ENCODE results near the gene SOX18. TPM values are rescaled to one million over a fixed set of nuclear protein-coding genes. Genes with fewer than 3 reads are reported as not detected.
A peak's percentile ranks its signal among the peaks of the same experiment; 100 is the strongest.
"Not testable (repeated sequence)": the region's sequence is repeated elsewhere in the genome, so short reads cannot be mapped to it uniquely, and the experiment has no call there.

SOX18 gene
- total and polyA plus RNA-seq, 10 donors: 7.3 to 63.1 (median 23.9) TPM

DNA sequence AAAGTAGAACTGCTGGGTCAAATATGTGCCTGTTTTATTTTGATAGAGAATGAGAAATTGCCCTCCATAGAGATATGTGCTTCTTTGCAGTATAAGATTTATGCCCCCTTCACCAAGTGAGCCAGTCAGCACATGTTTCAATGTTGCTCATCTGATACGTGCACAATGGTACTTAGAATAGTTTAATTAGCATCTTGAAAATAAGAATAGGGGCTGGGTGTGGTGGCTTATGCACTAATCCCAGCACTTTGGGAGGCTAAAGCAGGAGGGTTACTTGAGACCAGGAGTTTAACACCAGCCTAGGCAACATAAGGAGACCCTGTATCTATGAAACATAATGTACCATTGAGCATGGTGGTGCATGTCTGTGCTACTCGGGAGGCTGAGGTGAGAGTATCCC, 33.8 kb downstream of the SOX18 start:
- no peak overlapping the region for H3K4me3 ChIP-seq
- H3K4me1 ChIP-seq: peaks cover 0 to 18% (median 7%) of the 10 kb centered on the region in 6 donors
- H3K36me3 ChIP-seq: peaks cover 0 to 91% (median 80%) of the 10 kb centered on the region in 6 donors
- intact Hi-C loops (cut with DNase I; ENCODE audit: low total_unique reads): no loop called here
- WGBS, 5 donors: 80 to 94% (median 92%) methylated on average over 2 of the region's 2 CpGs
- H3K9me3 ChIP-seq: peaks cover 0 to 9% (median 3%) of the 10 kb centered on the region in 8 donors
- H3K27ac ChIP-seq: no peak overlapping the region
- DNase-seq: no peak
- H3K27me3 ChIP-seq (replicated peaks in 1 of 7): no peaks in the 10 kb centered on the region
- TF ChIP-seq, protein P1, sequence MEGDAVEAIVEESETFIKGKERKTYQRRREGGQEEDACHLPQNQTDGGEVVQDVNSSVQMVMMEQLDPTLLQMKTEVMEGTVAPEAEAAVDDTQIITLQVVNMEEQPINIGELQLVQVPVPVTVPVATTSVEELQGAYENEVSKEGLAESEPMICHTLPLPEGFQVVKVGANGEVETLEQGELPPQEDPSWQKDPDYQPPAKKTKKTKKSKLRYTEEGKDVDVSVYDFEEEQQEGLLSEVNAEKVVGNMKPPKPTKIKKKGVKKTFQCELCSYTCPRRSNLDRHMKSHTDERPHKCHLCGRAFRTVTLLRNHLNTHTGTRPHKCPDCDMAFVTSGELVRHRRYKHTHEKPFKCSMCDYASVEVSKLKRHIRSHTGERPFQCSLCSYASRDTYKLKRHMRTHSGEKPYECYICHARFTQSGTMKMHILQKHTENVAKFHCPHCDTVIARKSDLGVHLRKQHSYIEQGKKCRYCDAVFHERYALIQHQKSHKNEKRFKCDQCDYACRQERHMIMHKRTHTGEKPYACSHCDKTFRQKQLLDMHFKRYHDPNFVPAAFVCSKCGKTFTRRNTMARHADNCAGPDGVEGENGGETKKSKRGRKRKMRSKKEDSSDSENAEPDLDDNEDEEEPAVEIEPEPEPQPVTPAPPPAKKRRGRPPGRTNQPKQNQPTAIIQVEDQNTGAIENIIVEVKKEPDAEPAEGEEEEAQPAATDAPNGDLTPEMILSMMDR (IDR thresholded peaks at IDR 0.05 in 8 of 11, conservative IDR thresholded peaks at IDR 0.05 in 3 of 11): no peak
- TF ChIP-seq POLR2A (IDR thresholded peaks at IDR 0.05) (no peak), POLR2AphosphoS5 (IDR thresholded peaks at IDR 0.05) (no peak)

DNA sequence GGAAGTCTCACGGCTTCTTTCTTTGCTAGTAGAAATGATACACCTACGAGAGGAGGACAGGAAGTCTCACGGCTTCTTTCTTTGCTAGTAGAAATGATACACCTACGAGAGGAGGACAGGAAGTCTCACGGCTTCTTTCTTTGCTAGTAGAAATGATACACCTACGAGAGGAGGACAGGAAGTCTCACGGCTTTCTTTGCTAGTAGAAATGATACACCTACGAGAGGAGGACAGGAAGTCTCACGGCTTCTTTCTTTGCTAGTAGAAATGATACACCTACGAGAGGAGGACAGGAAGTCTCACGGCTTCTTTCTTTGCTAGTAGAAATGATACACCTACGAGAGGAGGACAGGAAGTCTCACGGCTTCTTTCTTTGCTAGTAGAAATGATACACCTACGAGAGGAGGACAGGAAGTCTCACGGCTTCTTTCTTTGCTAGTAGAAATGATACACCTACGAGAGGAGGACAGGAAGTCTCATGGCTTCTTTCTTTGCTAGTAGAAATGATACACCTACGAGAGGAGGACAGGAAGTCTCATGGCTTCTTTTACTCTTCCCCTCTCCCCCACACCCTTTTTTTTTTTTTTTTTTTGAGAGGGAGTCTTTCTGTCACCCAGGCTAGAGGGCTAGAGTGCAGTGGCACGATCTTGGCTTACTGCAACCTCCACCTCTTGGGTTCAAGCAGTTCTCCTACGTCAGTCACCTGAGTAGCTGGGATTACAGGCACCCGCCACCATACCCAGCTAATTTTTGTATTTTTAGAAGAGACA, 36.9 kb downstream of the SOX18 start:
- intact Hi-C loops (cut with DNase I; ENCODE audit: low total_unique reads): not testable (repeated sequence)
- peak overlapping the region; percentile 52 to 82 (median 72) for H3K27ac ChIP-seq

DNA sequence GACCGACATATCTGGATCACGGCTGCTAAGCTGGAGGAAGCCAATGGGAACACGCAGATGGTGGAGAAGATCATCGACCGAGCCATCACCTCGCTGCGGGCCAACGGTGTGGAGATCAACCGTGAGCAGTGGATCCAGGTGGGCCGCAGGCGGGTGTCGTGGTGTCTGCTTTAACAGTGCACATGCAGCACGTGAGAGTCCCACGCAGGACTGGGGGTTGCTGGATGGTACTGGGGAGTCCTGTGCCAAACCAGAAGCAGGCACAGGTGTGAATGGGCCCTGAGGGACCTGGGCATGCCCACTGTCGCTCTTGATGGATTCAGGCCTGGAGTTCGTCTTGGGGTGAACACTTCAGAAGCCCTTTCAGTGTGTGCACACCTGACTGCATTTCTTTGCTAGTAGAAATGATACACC, 38.1 kb downstream of the SOX18 start:
- no peak for DNase-seq
- intact Hi-C loops (cut with DNase I; ENCODE audit: low total_unique reads): no loop called here
- Histone ChIP-seq H3K4me1 (peaks cover 0 to 27% (median 11%) of the 10 kb centered on the region in 6 donors), H3K9me3 (peaks cover 0 to 28% (median 10%) of the 10 kb centered on the region in 8 donors), H3K4me3 (peak overlapping the region in 1 of 8 donors; percentile 14), H3K36me3 (peaks cover 8 to 91% (median 78%) of the 10 kb centered on the region in 6 donors), H3K27me3 (replicated peaks in 1 of 7) (no peaks in the 10 kb centered on the region), H3K27ac (peak overlapping the region in 5 of 8 donors; percentile 15 to 69 (median 67))
- no peak for TF ChIP-seq POLR2A (IDR thresholded peaks at IDR 0.05)
- peak in 2 of 3 donors; percentile 31 to 44 for TF ChIP-seq POLR2AphosphoS5 (IDR thresholded peaks at IDR 0.05)
- TF ChIP-seq, protein P1 (IDR thresholded peaks at IDR 0.05 in 8 of 11, conservative IDR thresholded peaks at IDR 0.05 in 3 of 11): no peak
- 95 to 98% (median 95%) methylated on average over 14 to 16 of the region's 16 CpGs for WGBS, 5 donors

More for the DNA sequence above, 36.9 kb downstream of the SOX18 start:
- H3K27me3 ChIP-seq (replicated peaks in 1 of 7); DNase-seq; H3K4me3 ChIP-seq: not testable (repeated sequence)
- peaks cover 0 to 25% (median 11%) of the 10 kb centered on the region in 6 donors for H3K4me1 ChIP-seq
- WGBS, 5 donors: 67 to 82% (median 77%) methylated on average over 9 to 15 of the region's 20 CpGs
- peaks cover 8 to 91% (median 81%) of the 10 kb centered on the region in 6 donors for H3K36me3 ChIP-seq
- H3K9me3 ChIP-seq: peaks cover 0 to 28% (median 10%) of the 10 kb centered on the region in 8 donors

DNA sequence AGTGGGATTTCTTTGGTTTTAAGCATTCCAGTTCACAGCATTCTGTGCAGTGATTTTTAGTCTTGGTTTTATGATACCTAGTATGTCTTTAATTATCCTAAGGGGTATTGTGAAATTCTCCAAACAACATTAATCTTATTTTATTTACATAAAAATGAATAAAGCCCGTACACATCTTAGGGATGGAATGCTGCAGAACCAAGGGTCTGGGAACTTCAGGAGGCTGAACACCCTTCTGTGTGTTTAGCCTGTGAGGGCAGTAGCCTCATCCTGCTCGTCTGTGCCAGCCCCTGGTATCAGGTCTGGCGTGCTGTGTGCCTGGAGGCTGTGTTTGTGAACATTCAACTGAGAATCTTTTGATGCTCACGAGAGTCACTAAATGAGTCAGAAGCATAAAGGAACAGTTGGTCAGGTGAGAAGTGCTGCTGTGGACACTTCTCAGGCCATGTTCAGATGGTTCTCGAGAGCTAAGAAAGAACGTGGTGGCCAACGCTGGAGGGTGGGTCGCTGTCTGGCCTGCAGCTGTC, 38.7 kb downstream of the SOX18 start:
- intact Hi-C loops (cut with DNase I; ENCODE audit: low total_unique reads): no loop called here
- Histone ChIP-seq H3K4me1 (peaks cover 0 to 27% (median 11%) of the 10 kb centered on the region in 6 donors), H3K9me3 (peaks cover 0 to 28% (median 10%) of the 10 kb centered on the region in 8 donors), H3K36me3 (peaks cover 8 to 91% (median 78%) of the 10 kb centered on the region in 6 donors), H3K27me3 (replicated peaks in 1 of 7) (no peaks in the 10 kb centered on the region), H3K4me3 (no peak overlapping the region), H3K27ac (peak overlapping the region in 3 of 8 donors; percentile 15 to 69 (median 68))
- WGBS, 5 donors: 87 to 91% (median 90%) methylated on average over 8 of the region's 8 CpGs
- DNase-seq: no peak
- TF ChIP-seq, protein P1 (IDR thresholded peaks at IDR 0.05 in 8 of 11, conservative IDR thresholded peaks at IDR 0.05 in 3 of 11): no peak
- TF ChIP-seq POLR2AphosphoS5 (IDR thresholded peaks at IDR 0.05) (no peak), POLR2A (IDR thresholded peaks at IDR 0.05) (no peak)

Measured in spleen (tissue), 11 donors.